HG02763 (cell line): ENCODE results near the gene SH3D21.
A peak's percentile ranks its signal among the peaks of the same experiment; 100 is the strongest.

Source experiments
- ATAC-seq: cut with Tn5 transposase; IDR thresholded peaks from one replicate; pipeline ENCODE4 v1.9.1; 2021; ENCODE audit warnings: mild to moderate bottlenecking, moderate library complexity; ENCODE audit not compliant: unreplicated experiment

The SH3D21 gene

GRCh38 chr1:36328713-36329112 lies 22.5 kb downstream of the SH3D21 start:
- ATAC-seq, result no peak

DNA sequence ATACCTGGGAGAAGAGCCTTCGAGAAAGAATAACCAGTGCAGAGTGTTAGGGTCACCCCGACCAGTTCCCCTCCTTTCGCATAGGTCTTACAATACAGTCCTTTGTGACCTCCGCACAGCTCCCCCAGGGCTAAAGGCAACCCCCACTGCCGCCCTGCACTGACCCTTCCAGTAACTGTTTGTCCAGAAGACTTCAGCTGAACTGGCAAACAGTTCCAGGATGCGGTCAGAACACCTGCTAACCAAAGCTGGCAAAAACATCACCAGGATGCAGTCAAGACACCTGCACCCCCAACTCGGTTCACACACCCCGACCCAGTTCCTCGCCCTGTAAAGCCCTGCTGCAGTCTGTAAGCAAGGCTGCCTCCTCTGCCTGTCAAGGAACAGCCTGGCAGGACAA lies 23.6 kb downstream of the SH3D21 start:
- ATAC-seq, result no peak

DNA sequence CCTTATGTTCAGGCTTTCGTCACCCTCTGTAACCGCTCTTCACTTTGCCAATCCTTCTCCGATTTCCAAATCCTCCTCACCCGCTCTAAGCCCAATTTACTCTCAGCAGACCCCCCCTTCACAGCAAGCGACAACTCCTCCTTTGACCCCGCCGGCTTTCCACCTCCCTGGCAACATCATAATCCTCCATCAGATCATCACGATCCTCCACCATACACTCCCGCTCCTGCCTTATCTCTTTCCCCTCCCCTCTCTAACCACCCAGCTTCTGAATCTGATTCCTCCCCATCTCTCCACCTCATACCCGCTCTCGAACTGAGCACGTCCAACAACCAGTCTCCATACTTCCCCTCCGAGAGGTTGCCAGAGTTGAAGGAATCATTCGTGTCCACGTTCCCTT lies 24.8 kb downstream of the SH3D21 start:
- no peak for ATAC-seq

DNA sequence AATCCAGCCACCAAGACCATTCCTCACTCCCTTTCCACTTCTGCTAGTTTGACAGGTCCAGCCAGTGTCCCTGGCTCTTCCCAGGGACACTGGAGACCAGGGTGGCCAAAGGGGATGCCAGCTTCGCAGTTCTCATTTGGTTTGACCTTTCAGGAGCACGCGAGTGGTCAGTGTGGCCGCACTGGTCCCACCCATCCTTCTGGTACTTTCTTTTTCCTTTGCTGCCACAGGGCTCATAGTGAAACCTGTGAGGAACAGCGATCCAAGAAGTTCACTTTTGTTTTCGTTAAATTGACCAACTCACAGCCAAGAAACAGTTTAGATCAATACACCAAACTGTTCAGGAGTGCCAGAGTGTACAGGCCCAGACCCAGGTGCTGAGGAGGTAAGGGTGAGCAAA lies 31.7 kb downstream of the SH3D21 start:
- ATAC-seq, result no peak

DNA sequence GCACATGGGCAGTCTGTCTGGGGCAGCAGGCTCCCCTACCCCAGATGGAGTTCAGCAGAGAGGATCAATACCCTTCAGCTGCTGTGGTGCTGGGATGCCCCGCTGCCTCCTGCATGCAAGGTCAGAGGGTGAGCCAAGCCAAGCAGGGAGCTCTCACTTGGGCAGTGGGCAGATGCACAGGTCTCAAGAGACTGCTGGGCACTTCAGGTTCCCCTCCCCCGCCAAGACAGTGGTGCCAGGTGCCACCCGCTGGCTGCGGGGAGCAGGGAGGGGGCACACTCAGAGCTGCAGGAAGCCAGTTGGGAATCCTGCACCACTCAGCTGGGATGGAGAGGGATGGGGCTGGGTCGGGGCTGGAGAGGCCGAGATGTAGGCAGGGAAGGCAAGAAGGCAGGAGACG lies 33.0 kb downstream of the SH3D21 start:
- ATAC-seq, result no peak

DNA sequence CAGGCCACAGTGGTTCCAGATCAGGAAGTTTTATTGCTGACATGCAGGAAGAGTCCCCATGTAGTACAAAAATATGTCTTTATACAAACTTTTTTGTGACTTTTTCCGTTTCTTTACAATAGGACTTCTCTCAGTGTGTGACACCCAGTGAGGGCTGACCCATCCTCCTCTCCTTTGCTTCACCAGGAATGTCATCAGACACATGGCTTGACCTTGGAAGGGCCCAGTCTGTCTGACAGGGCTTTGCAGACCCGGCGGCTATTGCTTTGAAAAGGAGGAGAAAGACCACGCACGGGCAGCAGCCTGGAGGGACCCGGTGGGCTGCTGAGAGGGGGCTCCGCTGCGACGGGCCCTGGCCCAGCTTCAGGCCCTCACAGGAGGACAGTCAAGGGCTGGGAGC lies 33.4 kb downstream of the SH3D21 start:
- no peak for ATAC-seq

DNA sequence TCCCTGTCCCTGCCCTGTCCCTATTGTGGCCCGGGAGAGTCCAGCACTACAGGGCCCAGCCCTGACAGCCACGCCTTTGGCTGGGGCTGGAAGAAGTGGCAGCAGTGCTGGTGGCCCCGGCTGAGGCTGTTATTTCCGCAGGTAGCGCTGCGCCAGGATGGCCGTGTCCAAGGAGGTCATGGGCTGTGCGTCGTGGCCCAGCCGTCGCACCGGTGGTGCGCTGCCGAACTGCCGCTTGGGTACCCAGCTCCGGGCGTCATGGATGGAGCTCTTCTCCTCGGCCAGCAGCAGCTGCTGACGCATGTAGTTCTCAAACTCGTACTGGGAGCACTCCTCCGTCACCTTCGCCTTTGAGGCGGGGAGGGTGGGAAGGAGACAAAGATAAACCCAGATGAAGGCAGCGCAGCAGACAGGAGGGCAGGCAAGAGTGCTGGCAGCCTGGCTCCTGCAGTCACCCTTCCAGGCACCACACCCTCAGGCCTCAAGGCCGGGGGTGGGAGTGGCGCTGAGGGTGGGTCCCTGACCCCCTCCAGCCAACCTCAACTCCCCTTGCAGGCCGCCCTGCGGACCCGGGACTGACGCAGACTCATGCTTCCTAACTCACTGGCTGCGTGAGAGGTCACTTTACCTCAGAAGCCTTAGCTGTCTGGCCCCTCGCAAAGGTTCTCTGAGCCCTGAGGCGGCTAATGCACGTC lies 35.6 kb downstream of the SH3D21 start:
- ATAC-seq, result no peak

- no peak for ATAC-seq
Observed at GRCh38 chr1:36342426-36343185, 36.4 kb downstream of the SH3D21 start.

DNA sequence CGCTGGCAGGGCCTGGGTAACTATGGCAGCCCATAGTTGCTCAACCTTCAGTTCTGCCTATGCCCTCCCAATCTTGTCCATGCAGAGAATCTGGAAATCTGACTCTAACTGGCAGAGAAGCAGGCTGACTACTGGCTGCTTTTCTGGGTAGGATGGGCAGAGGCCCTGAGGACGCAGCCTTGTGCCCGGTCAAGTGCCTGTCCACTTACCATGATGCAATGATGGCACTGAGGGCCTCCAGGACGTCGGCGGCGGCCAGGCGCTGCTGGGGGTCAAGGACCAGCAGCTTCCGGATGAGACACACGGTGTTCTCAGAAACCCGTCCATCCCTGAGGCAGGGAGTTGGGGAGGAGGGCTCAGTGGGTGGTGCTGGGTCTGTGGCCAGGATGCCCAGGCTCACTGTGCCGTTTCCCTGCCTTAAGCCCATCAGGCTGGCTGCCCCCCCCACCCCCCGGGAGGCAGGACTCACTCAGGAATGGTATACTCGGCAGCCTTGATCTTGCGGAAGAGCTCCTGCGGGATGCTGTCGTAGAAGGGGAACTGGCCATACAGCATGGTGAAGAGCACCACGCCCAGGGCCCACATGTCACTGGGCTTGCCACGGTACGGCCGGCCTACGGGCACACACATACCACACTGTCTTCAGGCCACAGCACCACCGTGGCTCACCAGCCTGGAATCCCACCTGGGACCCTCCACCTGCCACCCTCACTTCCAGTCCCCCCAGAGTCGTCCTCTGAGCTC lies 37.7 kb downstream of the SH3D21 start:
- ATAC-seq, result no peak

DNA sequence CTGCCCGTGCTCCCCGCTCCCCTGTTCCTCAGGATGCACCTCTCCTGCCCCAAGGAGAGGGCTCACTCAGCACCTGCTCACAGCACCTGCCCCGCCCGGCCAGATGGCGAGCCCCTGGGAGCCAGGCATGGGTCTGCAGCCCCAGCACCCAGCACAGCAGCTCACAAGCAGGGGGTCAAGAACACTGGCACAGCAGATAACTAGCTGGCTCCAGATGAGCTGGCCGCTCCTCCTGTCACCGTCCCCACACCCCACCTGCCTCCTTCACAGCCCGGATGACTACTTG lies 38.2 kb downstream of the SH3D21 start:
- ATAC-seq, result no peak

- no peak for ATAC-seq
Observed at GRCh38 chr1:36345353-36345752, 39.2 kb downstream of the SH3D21 start.

DNA sequence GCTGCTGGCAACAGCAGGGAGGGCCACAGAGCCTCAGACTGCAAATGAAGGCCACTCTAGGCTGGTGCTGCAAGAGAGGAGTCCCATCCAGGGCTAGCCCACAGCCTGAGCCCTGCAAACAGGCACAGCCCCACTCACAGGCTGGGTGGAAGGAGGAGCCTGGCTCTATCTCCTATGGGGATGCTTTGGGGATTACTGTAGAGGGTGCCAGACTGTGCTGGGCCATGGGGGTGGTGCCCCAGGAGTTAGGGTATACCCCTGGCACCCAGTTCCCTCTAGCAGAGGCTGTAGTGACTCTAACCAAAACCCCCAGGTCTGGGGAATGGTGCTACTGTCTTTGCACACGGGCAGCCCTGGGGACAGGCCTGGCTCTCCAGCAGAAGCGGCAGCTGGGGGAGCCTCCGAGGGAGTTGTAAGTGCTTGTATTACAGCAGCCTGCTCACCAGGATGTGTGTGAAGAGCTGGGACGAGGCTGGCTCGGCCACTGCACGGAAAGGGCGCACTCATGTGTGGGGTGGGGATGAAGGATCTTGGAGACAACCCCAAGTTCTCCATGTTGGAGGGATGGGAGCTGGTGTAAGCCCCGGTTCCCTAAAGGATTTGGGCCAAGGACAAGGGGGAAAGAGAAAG lies 40.7 kb downstream of the SH3D21 start:
- ATAC-seq, result no peak

DNA sequence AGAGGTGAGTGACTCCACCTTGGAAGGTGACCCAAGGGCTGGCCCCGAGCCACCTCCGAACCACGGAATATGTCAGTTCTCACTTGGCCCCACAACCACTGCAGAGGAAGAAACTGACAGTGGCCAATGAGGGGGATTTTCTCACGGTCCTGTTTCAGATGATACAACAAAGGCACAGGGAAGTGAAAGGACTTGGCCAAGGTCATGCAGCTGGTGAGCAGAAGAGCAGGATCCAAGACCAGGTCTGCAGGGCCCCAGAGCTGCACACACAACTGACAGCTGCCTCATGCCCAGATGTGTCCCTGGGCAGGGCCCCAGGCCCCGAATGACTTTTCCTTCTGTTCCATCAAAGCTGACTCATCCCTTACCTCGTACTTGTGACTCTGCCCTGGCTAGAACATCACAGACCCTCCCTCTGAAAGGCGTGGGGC lies 43.1 kb downstream of the SH3D21 start:
- ATAC-seq, result peak; percentile 57

GRCh38 chr1:36349839-36350238 lies 43.7 kb downstream of the SH3D21 start:
- ATAC-seq, result no peak

DNA sequence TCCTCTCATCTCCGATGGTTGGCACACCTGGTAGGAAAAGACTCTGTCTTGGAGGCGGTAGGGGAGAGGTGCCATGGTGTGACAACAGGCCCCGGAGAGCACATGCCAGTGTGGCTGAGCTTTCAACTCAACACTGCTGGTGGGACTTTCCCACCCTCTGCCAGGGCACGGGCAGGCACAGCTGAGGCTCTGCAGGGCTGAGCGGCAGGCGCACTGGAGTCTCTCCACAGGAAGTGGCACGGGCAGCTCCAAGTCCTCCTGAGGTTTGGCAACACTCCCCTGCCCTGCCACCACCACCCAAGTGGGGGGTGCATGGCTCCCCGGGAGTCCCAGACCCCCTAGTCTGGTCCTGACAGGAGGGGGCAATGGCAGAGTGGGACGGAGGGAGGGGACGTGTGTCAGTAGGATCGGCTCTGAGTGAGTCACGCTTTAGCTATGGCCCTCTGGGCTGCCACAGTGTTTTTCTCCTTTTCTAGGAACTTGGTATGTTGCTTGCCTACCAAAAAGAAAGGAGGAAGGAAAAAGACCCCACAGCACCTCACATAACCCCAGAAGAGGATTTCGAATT lies 44.6 kb downstream of the SH3D21 start:
- no peak for ATAC-seq

DNA sequence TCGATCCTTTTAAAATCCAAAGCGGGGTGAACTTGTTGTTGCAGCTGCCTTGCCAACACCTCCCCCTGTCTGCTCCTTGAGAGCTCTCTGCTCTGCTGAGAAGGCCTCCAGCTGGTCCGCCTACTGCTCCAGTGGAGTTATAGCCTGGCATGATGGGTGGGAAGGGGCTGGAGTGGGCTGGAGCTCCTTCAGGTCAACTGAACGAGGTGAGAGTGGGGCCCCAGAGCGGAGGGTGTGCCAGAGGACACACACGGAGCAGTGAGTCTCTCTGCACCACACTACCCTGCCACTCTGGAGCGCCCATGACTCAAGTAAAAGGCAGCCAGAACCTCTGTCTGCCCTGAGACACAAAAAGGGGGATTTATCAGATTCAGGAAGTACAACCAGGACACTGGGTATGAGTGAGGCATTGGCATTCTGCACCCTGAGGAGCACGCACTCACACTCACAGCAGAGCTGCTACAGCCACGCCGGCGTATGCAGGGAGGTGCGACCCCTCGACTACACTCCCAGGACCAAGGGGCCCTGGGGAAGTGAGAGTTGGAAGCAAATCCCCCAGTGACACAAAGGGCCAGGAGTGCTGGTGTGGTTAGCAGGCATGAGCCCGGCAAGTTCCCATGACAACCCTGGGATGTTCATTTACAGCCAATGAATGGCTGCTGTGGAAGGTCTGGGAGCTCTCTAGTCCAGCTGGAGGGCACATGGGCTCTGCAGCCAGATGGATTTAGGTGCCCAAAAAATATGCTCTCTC lies 45.2 kb downstream of the SH3D21 start:
- ATAC-seq, result no peak

GRCh38 chr1:36352125-36352909 lies 46.1 kb downstream of the SH3D21 start:
- ATAC-seq, result no peak

DNA sequence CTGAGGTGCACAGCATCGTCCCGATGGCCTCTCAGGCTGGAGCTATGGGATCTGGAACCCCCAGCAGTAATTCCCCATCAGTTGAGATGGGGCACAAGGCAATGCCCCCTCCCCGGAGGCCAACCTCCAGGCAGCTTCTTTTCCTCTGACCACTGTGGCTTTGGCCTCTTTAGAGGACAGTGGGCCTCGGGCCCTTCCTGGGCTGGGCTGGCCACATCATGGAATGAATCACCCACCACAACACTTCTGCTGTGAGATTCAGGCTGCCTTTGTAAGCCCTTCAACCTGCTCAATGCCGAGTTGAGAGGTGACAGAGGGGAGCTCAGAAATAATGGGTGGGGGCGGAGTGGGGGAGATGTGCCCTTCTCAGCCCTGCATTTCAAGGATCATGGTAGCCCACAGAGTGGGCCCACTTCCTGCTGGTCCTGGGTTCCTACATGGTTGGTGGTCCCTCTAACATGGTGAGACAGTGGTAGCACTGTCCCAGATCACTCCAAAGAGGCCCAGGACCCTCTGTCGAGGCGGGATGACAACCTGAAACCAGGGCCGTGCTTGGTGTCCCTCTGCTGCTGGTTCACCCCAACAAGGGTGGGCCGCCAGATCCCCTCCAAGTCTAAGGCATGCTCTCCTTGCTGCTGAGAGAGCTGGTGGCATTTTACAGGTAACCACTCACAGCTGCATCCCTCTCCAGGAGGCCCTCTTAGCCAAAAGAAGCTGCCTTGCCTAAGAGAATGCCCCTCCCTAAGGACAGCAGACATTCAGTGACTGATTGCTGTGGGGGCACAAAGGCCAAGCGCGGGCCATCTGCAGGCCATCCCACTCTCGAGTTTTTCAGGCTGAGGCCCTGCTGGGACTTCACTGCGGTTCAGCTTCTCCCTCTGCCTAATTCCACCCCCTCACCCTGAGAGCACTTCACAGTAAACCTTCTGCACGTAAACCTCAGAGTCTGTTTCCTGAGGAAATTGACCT lies 47.0 kb downstream of the SH3D21 start:
- no peak for ATAC-seq

GRCh38 chr1:36354486-36354885 lies 48.3 kb downstream of the SH3D21 start:
- no peak for ATAC-seq
